ENCODE data around the gene HPCAL1.
"Not testable (repeated sequence)": the region's sequence is repeated elsewhere in the genome, so short reads cannot be mapped to it uniquely, and the experiment has no call there.

The HPCAL1 gene

GRCh38 chr2:10257036-10257435 is 45.7 kb upstream of the HPCAL1 start:
- FAIRE-seq (no peak), DNase-seq (ENCODE audit: insufficient read length, low spot score) (no peak)
- no peak for TF ChIP-seq CTCF (IDR thresholded peaks at IDR 0.05; ENCODE audit: insufficient read depth, missing control alignments)

- FAIRE-seq (no peak), DNase-seq (ENCODE audit: insufficient read length, low spot score) (no peak)
Measured at GRCh38 chr2:10257500-10258147, 45.1 kb upstream of the HPCAL1 start.

GRCh38 chr2:10258326-10258725 is 44.4 kb upstream of the HPCAL1 start:
- DNase-seq (ENCODE audit: insufficient read length, low spot score) (no peak), FAIRE-seq (no peak)
- no peak for TF ChIP-seq CTCF (IDR thresholded peaks at IDR 0.05; ENCODE audit: insufficient read depth, missing control alignments)

More at GRCh38 chr2:10257500-10258147, 45.1 kb upstream of the HPCAL1 start:
- no peak for TF ChIP-seq CTCF (IDR thresholded peaks at IDR 0.05; ENCODE audit: insufficient read depth, missing control alignments)

GRCh38 chr2:10258726-10259125 is 44.0 kb upstream of the HPCAL1 start:
- FAIRE-seq (no peak), DNase-seq (ENCODE audit: insufficient read length, low spot score) (no peak)
- TF ChIP-seq CTCF (IDR thresholded peaks at IDR 0.05; ENCODE audit: insufficient read depth, missing control alignments), result no peak

- FAIRE-seq (no peak), DNase-seq (ENCODE audit: insufficient read length, low spot score) (no peak)
- no peak for TF ChIP-seq CTCF (IDR thresholded peaks at IDR 0.05; ENCODE audit: insufficient read depth, missing control alignments)
Measured at GRCh38 chr2:10260130-10260529, 42.6 kb upstream of the HPCAL1 start.

GRCh38 chr2:10263526-10263925 is 39.2 kb upstream of the HPCAL1 start:
- not testable (repeated sequence) for FAIRE-seq; DNase-seq (ENCODE audit: insufficient read length, low spot score)

- DNase-seq (ENCODE audit: insufficient read length, low spot score) (peak; percentile 85), FAIRE-seq (no peak)
- no peak for TF ChIP-seq CTCF (IDR thresholded peaks at IDR 0.05; ENCODE audit: insufficient read depth, missing control alignments)
Measured at GRCh38 chr2:10264506-10265328, 38.0 kb upstream of the HPCAL1 start.

Measured in D721Med (cell line).